ENCODE measurements around the gene COA8. TPM values are rescaled to one million over a fixed set of nuclear protein-coding genes. Genes with fewer than 3 reads are reported as not detected.

COA8 gene
- total and polyA plus RNA-seq, 2 donors (not counting 3 experiments of a cell fraction or from before 2014, with no cell fraction given) = 19.1 to 46.4 TPM

DNA sequence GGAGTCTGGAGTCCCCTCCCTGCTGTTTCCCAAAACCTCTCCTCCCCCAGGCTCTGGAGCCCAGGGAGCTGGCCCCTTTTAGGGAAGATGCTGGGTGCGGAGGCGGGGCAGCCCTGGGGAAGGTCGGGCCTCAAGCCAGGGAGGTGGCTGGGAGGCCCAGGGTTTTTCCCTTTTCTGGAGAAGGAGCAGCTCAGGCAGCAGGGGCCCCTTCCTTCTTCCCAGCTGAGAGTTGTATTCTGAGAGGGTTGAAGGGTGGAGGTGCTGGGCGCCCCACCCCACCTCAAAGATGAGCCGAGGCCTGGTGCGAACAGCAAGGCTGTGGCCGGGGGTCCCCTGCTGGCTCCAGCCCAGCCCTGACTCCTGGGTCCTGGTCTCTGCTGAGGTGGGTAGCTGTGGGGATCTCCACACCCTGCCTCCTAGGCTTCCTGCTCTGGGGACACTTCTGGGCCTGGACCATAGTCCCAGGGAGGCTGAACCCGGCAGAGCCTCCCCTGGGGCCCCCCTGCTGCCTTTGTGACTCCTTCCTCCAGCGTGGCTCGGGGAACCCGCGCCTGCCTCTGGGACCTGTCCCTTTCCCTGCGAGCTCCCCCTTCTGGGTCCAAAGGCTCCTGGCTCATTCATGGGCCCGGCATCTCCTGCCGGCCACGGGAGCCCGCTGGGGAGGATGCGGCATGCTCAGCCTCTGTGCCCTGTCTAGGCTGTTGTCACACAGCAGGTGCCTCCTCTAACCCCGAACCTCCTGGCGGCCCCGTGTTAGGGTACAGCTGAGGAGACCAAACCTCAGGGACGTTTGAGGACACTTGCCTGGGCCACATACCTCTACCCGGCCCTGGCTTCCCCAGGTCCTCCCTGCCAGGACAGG, 29.4 kb upstream of the COA8 start:
- Histone ChIP-seq H3K4me1 (ENCODE audit: control insufficient read depth, extremely low read depth, insufficient read depth, low read length) (peaks cover 8% of the 10 kb centered on the region), H3K79me2 (ENCODE audit: control insufficient read depth, insufficient read depth, low read length) (peaks cover 21% of the 10 kb centered on the region), H3K36me3 (ENCODE audit: control insufficient read depth in 2 of 2, extremely low read depth in 1 of 2, insufficient read depth in 2 of 2, low read length in 2 of 2) (peaks cover 0 to 2% of the 10 kb centered on the region in 2 experiments), H3K9me1 (replicated peaks; ENCODE audit: control insufficient read depth, extremely low read depth, insufficient read depth, low read length) (no peaks in the 10 kb centered on the region), H2AFZ (ENCODE audit: low read depth, low read length) (no peak overlapping the region), H3K27me3 (ENCODE audit: control insufficient read depth in 2 of 2, insufficient read depth in 2 of 2, low read length in 2 of 2) (no peaks in the 10 kb centered on the region), H3K9me3 (replicated peaks; ENCODE audit: control insufficient read depth, insufficient read depth, low read length) (no peaks in the 10 kb centered on the region), H3K4me2 (ENCODE audit: insufficient read depth, low read length) (no peak overlapping the region), H3K9ac (replicated peaks; ENCODE audit: extremely low read depth, insufficient read depth, low read length) (no peak overlapping the region), H3K27ac (ENCODE audit: insufficient read depth, low read depth, low read length) (no peak overlapping the region), H3K4me3 (replicated peaks in 1 of 3; ENCODE audit: insufficient read depth in 1 of 3, low read depth in 1 of 3, low read length in 3 of 3) (no peak overlapping the region), H4K20me1 (replicated peaks; ENCODE audit: control insufficient read depth, extremely low read depth, insufficient read depth, low read length) (no peaks in the 10 kb centered on the region)
- ChIA-PET CTCF (interaction anchor here (1.1 to 5.5 kb wide), 3 partner anchors 12 to 15 kb away, joined by 3 to 33 read pairs (median 3); no protein-coding TSS in a partner anchor), POLR2A (no interaction called here)
- TF ChIP-seq CTCF (IDR thresholded peaks at IDR 0.05; ENCODE audit: extremely low read depth in 1 of 2, insufficient read depth in 1 of 2, low read depth in 1 of 2, low read length in 2 of 2) (no peak), MYC (IDR thresholded peaks at IDR 0.05; ENCODE audit: low read depth, low read length) (no peak)
- TF ChIP-seq, protein P1, sequence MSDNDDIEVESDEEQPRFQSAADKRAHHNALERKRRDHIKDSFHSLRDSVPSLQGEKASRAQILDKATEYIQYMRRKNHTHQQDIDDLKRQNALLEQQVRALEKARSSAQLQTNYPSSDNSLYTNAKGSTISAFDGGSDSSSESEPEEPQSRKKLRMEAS (IDR thresholded peaks at IDR 0.05; ENCODE audit: insufficient read depth, insufficient read length) = no peak
- intact Hi-C loops (cut with micrococcal nuclease) (no loop called here), dilution Hi-C loops (cut with MboI; ENCODE audit: extremely low pct_ligation_motif_present, low sequenced_read_pairs) (no loop called here)
- no TSS peak for BruUV-seq (replicated peaks)
- FAIRE-seq (no peak), DNase-seq (ENCODE audit: low read depth, low spot score) (no peak)
